Right forelimb (tissue), 1 donor: ENCODE data around the gene RNF144A.
A peak's percentile ranks its signal among the peaks of the same experiment; 100 is the strongest.
"Not testable (repeated sequence)": the region's sequence is repeated elsewhere in the genome, so short reads cannot be mapped to it uniquely, and the experiment has no call there.

ENCODE experiments used
- DNase-seq: peaks from one replicate; pipeline ENCODE4 v3.0.0-alpha.2; 2018

RNF144A gene

DNA sequence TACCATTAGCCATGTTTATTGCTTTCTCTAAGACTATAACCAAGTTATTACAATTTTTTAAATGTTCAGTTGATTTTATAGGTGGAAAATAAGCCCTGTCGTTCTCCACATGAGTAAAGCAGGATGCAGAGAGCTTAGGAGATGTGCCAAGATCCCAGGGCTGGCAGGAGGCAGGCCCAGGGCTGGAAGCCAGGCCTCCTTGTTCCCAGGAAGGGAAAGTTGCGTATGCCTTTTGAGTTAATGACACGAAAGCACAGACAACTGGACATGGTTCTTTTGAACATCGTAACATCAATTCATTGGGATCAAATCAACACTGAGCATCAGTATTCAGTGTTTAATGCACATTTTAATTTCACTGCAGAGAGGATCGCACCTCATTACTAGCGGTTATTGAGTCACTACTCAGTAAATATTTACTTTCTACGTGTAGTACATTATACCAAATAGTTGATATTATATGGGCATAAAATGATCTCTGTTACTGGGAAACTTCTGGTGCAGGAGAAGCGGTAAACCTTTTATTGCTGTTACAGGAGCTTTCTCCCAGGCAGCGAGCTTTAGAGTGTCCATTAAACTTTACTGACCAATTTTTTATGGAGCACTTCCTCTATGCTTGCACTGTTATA, 60.0 kb downstream of the RNF144A start:
- peak; percentile 76 for DNase-seq

DNA sequence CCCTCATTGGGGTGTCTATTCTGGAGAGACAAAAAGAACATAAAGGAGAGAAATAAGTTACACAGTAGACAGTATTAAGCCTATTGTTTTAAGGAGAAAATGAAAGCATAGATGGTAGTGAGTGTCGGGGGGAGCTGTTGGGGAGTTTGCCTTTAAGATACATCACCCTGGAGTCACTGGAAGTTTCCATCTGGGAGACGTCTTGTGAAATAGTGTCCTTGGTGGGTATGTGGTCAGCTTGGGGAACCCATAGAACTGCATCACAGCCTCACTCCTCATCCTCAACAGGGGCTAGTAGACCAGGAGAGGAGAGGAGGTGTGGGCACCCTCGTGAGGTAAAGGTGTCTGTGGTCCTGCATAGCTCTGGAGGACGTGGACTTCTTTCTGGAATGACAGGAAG, 60.6 kb downstream of the RNF144A start:
- DNase-seq = no peak

DNA sequence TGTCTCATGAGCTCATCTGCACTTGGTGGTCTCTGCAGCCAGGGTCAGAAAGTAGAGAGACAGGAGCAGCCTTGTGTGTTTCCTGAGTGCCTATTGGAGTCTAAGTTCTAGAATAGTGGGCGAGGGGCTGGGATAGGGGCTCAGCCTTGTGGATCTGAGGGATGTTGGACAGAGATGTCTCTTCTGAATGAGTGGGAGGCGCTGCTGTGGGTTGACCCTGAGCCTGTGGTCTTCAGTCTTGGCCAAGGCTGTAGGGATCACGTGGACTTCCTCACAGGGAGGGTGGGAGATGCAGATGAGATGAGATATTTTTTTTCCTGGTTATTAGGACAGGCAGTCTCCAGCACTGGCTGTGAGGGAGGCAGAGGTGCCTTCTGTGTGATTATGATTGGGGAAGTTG, 61.8 kb downstream of the RNF144A start:
- no peak for DNase-seq

DNA sequence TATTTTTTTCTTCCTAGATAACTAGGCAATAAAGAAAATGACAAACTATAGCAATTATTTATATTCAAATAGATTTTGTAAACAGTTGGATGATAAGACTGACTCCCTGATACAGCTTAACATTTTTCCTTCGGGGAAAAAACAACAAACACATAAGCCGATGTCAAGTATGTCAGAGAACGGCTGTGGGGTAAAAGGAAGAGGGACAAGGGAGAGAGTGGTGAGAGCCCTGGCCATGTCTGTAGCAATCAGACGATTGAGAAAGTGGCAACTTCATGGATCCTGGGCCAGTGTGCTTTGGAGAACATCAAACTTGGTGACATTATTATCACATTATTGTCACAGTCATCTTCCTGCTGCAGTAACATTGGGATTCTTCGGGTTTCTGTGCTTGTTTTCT, 65.2 kb downstream of the RNF144A start:
- DNase-seq = no peak

DNA sequence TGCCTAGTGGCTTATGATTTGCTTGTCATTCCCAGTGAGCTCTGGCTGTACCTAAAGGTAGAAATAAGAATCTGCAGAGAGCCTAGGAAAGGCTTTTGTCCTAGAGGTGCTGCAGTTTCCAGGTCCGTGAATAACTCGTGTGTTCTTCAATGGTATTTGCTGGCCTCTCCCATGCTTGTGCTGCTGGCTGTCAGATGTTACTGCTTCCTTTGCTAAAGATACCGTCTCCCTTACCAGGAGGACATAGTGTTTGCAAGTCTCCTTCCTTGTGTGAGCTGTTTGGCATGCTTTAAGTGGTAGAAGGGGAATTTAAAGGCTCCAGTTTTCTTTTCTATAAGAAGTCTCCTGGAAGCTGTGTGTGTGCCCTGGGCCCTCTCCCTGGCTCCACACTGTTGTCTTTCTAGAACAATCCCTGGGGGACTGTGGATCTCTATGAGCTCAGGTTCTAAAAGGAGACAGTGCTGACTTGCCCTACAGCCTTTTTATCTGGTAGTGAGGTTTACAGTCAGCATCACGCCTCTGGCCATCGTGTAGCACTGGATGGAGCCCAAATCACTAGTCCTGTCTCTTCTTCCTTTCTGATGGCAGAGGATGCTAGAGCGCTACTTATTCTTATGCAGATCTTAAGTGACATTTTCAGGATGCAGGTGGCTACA, 65.8 kb downstream of the RNF144A start:
- DNase-seq = no peak

DNA sequence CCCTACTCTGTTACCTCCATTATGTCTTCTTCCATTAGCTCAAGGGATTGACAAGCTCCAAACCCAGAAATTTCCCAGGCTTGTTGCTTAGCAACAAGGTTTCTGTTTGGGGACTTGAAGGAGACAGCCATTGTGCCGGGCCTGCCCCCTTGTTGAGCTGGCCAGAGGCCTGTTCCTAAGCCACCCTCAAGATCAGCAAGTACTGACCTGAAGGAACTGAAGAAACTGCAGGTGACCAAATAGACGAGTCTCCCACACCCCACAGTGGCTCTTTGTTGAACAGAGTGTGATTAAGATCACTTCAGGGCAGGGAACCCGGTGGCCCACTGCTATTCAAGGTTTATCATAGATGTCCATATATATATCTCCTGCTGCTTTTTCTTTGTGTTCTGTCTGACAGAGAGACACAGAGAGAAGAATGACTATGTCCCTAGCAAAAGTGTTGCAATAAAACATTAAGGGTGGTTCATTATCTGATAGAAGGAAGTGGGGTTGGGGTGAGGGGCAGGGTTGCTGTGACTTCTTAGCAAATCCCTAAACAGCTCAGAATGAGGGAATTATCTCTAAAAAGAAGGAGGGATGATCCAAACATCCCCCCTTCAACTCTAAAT, 69.2 kb downstream of the RNF144A start:
- DNase-seq = no peak

DNA sequence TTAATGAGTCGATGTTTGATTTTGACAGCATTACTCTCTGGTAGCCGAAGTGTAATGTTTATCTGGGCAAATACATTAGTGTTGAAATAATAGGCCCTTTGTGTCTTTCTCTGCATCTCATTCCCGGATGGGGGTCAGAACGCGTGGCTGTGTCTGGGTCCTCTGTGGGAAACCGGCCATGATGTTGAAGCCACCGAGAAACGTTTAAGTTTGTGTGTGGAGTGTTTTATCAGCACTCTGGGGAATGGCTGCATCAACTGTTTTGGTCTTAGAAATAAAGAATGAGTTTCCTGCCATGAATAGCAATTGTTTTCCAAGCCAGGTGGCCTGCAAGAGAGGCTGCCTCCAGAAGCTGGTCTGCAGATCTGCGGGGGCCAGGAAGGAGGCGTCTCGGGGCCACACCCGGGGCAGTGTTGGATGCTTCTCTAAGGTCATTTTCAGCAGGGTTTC, 69.7 kb downstream of the RNF144A start:
- no peak for DNase-seq

DNA sequence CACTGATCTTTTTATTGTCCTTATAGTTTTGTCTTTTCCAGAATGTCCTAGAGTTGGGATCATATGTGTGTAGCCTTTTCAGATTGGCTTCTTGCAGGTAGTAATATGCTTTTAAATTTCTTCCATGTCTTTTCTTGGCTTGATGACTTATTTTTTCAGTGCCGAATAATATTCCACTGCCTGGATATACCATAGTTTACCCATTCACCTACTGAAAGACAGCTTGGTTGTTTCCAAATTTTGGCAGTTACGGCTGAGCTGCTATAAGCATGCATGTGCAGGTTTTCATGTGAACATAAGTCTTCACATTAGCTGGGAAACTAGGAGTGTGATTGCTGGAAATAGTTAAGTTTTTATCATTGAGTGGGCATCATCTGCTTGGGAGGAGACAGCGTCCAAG, 73.7 kb downstream of the RNF144A start:
- no peak for DNase-seq

DNA sequence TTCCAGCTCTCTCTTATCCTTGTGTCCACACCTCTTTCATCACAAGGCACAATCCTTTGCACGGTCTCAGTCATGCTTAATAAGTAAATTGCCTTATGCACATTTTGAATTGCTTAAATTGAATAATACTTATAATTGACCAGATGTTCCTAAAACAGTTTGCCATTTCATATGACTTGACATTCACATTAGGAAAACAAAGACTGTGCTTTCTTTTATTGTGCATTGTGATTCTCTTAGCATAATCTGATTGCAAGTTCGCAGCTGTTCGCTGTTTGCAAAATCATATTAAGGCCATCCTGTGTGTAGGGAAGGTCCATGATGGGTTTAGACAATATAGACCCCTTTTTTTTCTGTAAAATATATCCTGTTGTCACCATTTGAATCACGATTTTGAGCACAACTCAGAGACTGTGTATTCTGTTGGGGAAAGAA, 75.6 kb downstream of the RNF144A start:
- DNase-seq = no peak

DNA sequence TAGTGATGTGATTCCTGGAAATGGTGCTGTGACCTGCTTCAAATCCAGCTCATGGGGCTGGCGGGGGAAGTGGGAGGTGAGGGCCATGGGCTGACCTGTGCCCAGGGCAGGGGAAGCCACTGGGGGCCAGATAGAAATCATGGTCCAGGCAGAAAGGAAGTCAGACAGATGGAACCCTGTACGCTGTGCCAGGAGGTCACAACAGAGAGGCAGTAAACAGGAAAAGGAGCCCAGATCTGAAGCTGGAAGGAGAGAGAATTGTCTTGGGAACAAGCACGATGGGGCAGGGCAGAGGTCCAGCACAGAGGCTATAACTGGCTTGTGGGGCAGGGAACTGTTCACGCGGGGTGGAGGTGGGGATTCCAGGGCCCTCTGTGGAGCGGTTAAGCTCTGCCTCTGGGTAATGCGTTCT, 76.0 kb downstream of the RNF144A start:
- DNase-seq = no peak

DNA sequence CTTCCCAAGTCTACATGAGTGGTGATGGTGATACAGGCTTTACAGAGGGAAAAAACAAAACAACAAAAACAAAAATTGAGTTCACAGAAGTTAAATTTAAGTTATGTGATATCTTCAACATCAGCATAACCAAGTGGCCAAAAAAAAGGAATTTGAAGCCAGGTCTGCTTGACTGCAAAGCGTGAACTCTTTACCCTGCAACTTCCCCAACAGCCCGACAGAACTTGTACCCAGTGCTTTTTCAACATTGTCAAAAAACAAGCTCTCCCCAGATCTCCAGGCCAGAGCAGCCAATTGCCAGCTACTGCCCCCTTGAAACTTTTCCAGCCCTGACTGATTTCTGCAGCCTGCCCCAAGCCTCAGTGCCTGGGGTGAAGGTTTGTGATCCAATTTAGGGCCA, 76.7 kb downstream of the RNF144A start:
- no peak for DNase-seq

DNA sequence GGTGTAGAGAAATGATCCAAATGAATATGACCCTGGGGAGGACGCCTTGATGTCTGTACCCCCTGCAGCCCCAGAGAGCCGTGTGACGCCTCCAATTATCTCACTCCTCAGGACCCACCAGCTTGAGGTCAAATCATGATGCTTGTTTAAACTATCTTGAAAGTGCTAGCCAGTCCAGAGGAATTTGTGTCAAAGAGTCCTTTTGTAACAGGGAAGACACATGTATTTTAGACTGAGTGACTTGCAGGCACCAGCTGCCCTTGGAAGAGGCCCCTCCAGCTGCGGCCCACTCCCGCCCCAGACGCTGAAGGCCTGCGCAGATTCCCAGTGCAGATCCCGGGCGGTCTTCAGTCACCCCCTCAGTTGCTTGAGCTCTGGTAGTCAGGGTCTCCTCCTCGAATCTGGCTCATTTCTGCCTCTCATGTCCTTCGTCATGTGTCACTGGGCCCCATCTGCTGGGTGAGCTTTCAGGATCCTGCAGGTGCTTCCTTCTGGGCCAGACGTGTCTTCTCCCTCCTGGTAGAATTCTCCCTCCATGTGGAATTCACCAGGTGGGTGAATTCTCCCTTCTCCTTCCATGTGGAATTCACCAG, 77.4 kb downstream of the RNF144A start:
- no peak for DNase-seq

DNA sequence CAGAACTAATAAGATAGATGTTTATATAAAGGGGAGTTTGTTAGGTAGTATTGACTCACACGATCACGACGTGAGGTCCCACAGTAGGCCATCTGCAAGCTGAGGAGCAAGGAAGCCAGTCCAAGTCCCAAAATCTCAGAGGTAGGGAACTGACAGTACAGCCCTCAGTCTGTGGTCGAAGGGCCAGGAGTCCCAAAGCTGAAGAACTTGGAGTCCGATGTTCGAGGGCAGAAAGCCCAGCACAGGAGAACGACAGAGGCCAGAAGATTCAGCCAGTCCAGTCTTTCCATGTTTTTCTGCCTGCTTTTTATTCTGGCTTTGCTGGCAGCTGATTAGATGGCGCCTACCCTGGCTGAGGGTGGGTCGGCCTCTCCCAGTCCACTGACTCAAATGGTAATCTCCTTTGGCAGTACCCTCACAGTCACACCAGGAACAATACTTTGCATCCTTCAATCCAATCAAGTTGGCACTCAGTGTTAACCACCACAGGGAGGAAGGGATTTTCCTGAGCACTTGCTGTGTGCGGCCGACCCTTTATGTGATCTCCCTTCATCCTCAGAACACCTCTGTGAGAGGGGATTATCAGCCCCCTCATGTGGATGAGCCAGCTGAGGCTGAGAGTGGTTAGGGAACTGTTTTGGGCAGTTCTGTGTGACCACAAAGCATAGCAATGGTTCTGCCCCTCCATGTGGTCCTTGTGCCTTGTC, 78.3 kb downstream of the RNF144A start:
- no peak for DNase-seq

DNA sequence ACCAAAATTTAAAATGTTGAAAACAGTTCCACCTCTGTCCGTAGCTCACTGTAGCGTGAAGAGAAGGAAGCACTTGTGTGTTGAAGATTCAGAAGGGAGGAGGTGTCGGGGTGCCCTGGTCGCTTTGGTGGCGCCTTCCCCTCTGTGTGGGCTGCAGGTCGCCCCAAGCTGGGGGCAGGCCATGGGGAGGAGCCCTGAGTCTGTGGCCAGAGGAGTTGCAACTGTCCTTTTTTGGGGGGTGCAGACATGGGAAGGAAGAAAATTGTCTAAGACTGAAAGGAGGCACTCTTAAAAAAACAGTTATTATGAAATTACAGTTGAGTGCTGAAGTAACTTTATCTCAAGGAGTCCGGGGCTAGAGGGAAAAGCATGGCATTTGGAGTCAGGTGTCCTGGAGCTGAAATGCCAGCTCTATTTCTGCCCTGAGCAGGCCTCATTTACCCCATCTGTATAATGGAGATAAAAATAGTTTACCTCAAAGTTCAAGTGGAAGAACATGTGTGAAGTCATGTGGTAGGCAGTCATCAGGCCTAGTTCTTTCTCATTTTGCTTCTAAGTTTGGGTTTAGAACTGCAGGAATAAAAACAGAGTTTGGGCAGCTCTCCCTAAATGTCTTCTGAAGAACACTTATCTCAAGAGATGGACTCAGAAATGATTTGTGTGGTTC, 82.1 kb downstream of the RNF144A start:
- DNase-seq = no peak

DNA sequence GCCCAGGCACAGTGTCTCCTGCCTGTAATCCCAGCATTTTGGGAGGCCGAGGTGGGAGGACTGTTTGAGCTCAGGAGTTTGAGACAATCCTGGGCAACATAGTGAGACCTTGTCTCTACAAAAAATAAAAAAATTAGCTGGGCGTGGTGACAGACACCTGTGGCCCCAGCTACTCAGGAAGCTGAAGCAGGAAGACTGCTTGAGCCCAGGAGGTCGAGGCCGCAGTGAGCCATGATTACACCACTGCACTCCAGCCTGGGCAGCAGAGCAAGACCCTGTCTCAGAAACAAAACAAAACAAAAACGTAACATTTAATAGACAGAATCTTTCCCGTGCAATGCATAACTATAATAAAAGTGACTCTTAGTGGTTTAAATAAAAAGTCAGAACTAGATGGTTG, 84.2 kb downstream of the RNF144A start:
- not testable (repeated sequence) for DNase-seq

DNA sequence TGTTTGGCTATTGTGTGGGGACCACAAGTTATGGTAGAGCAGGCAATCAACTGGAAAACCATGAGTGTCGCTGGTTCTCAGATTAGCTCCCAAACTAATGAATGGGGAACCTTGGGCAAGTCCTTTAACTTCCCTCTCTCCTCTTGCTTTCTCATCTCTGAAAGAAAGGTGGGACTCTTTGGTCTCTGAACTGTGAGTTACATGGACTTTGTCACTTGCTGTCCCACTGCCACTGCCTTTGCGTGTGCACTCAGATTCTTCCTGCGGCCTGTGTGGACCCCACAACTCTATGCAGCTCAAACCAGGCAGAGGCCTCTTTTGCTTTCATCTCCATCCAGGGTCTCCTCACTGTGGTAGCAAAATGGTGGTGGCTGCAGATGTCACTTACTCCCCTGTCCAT, 86.7 kb downstream of the RNF144A start:
- no peak for DNase-seq

DNA sequence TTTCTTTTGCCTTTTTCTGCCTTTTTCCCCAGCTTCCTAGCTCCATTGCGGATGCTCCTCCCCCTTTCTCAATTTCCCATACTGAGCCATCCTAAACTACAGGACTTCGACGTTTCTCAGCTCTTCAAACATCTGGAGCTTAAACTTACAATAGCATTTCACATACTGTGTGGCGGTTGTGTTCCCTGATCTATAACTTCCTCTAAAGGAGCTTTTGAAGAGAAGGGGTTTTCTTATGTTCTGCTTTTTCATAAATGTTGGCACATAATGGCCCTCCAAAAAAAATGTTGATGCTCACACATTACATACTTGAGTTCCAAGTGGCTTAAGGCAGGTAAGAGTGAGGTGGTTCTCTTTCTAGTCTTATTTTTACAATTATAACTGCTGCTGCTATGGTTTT, 87.4 kb downstream of the RNF144A start:
- no peak for DNase-seq

DNA sequence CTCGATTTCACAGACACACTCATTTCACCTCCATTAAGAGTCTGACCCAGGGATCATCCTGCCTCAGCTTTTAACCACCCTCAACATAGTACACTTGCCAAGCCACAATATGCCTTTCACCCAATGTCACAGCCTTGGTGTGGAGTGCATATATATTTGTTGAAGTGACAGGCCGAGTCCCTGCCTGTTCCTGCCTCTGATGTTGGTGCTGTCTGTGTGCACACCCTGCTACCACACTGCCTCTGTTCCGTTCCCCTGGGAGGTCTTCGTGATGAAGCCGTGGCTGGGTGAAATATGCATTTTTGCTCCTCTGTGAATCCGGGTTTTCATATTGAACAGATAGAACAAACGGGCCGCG, 90.3 kb downstream of the RNF144A start:
- DNase-seq = no peak

DNA sequence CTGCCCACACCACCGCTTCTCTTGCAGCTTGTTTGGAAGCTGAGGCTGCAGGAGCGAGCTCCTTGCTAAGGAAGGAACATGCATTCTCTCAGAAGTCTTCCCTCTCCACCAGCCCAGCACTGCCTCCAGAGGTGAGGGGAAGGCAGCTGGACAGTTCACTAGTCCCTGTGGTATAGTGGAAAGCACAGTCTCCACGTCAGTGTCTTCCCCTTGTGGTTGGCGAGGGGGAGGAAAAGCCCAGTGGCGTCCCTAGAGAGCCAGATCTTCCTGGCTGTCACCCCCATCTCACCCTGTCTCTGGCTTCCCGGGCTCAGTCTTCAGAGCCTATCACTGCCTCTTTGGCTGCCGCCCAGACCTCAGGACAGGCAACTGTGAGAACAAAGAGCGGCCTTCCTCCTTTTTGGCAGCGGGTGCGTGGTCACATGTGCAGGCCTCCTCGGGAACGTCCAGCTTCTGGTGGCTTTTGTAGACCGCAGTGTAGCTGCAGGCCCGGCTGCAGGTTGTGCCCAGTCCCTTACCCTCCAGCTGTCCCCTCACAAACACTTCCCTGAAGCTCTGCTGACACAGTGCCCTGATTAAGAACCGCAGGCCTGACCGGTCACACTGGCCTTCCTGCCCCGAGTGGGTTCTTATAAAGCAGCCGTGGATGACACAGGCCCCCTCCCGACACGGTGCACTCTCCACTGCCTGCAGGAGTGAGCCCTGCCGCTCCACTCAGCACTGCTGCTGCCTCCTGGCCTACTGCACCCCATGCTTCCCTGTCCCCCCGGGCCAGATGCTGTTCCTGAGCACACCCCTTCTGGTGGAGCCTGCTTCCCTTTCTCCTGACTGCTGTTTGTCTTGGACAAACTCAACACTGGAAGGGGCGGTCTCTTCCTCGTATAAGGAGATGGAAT, 90.9 kb downstream of the RNF144A start:
- peak; percentile 78 for DNase-seq

DNA sequence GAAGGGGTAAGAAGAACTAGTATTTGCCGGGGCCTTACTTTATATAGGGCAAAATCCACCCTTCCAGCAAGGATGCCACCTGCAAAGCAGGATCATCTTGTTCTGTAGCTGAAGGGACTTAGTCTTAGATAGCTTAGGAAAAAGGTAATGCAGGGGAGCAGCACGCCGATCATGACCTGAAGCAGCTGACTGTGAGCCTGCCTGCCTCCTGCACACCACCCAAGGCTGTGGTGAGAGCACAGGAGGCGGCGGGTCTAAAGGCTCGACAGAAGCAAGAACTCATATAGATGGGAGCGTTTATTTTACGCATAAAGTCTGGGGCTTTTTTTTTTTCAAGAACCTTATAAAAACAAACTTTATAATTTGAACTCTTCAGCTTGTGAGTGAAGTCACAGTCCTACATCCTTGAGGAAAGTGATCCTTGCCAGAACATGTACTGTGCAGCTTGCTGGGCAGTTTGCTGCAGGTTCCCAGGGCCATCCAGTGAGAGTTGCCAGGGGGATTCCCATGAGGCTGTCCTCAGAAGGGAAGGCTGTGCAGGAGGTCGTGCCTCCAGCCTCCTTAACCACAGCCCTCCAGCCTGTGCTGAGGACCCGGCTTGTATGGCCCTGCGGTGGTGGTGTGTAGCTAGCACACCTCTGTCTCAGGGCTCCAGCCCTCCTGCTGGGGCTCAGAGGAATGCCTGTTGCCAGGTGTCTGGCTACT, 92.1 kb downstream of the RNF144A start:
- DNase-seq = no peak

DNA sequence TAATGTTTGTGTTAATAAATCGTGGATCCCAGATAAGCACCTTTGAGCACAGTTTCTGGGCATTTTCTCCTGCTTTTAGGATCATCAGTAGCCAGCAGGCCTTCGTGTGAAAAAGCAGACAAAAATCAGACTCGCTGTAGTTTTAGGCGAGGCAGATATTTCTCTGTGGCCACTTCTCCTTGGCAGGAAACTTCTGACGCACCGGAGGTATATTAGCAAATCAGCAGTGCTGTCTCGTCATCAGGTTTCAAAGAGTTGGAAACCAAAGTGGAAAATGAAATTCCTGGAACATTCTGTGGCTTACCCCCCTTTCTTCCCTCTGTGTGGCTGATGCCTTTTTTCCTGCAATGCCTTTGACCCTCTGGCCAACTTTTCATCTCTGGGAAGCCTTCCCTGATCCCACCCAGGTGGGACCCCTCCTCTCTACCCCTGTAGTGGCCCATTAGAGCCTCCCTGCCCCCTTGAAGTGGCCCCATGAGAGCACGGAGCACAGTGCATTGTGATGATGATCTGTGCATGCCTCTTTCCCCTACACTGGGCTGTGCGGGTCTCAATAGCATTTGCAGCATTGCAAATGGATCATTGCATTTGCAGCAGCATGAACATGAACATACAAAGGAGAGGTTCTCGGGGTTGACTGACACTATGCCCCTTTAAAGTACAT, 93.3 kb downstream of the RNF144A start:
- peak; percentile 76 for DNase-seq
